Tibial nerve (tissue), 4 donors: ENCODE results near the gene MYADM. TPM values are rescaled to one million over a fixed set of nuclear protein-coding genes. Genes with fewer than 3 reads are reported as not detected.

Experiments
- DNase-seq, 2 donors: peaks; one replicate each; pipeline ENCODE4 v3.0.0-alpha.2; 2019; ENCODE audit warnings: low spot score in 2 of 2
- H3K27ac ChIP-seq, 4 donors: fragments of 200-600 bp; sonication (generic) in 3 of 4; one replicate each; pipeline ENCODE4 v1.5.1; 2017 to 2019; ENCODE audit warnings: mild to moderate bottlenecking in 1 of 4
- H3K27me3 ChIP-seq, 2 donors: fragments of 200-600 bp; sonication (generic) in 1 of 2; one replicate each; pipeline versions ENCODE4 v1.5.1 to v1.6.0; 2017 to 2019
- H3K36me3 ChIP-seq, 3 donors: fragments of 200-600 bp; sonication (generic); one replicate each; pipeline ENCODE4 v1.5.1; 2018 to 2019
- H3K4me1 ChIP-seq, 4 donors: fragments of 200-600 bp; sonication (generic) in 3 of 4; one replicate each; pipeline ENCODE4 v1.5.1; 2017 to 2019
- H3K4me3 ChIP-seq, 4 donors: fragments of 200-600 bp; sonication (generic) in 3 of 4; one replicate each; pipeline ENCODE4 v1.5.1; 2017 to 2019; ENCODE audit warnings: mild to moderate bottlenecking in 1 of 4, moderate library complexity in 1 of 4
- H3K9me3 ChIP-seq, 4 donors: fragments of 200-600 bp; sonication (generic) in 3 of 4; one replicate each; pipeline ENCODE4 v1.5.1; 2017 to 2019
- CTCF ChIP-seq, 5 experiments: fragments of 200-600 bp in 3 of 5; fragments of 450-650 bp in 2 of 5; sonication (generic) in 3 of 5; IDR thresholded peaks; one replicate each; pipeline ENCODE4 v1.5.1; 2016 to 2019; ENCODE audit warnings: antibody characterized with exemption in 5 of 5, mild to moderate bottlenecking in 3 of 5, moderate library complexity in 2 of 5
- EP300 ChIP-seq, 2 donors: sonication (generic); formaldehyde crosslinking; IDR thresholded peaks; one replicate each; pipeline ENCODE4 v1.6.1; 2017; ENCODE audit warnings: antibody characterized with exemption in 2 of 2, mild to moderate bottlenecking in 1 of 2
- POLR2A ChIP-seq, 2 donors: fragments of 450-650 bp; IDR thresholded peaks; one replicate each; pipeline ENCODE4 v1.6.1; 2017; ENCODE audit warnings: antibody characterized with exemption in 2 of 2, mild to moderate bottlenecking in 2 of 2, moderate library complexity in 2 of 2
- WGBS, 2 donors: methylation state at CpG; one replicate each; pipeline ENCODE4 v1.1.5; 2018; 5-methylcytosine and 5-hydroxymethylcytosine counted together
- total RNA-seq, 4 donors: library from RNA; depleted of rRNA; stranded (reverse); fragments of >200 nt; gene quantifications; one replicate each; pipeline ENCODE4 v1.1.0, GENCODE V29; 2016

MYADM gene
- total RNA-seq: 10 to 100 TPM; 27.3 to 37.7 (median 31.9) TPM

GRCh38 chr19:53867225-53868090 is at the start of gene MYADM:
TSS of gene MYADM (plus strand) at chr19:53867883. CDS start at chr19:53873530, 5,647 bp downstream.
- H3K27me3 ChIP-seq: no peaks in the 10 kb centered on the region
- DNase-seq: peak; percentile 100
- H3K27ac ChIP-seq: peak within 1 kb of the TSS; percentile 88 to 97 (median 96)
- TF ChIP-seq CTCF (IDR thresholded peaks at IDR 0.05): no peak
- peak; percentile 63 to 80 for TF ChIP-seq POLR2A (IDR thresholded peaks at IDR 0.05)
- TF ChIP-seq EP300 (IDR thresholded peaks at IDR 0.05): peak; percentile 92 to 94
- WGBS, 2 donors: 0 to 1% methylated on average over 20 to 25 of the region's 37 CpGs
- peaks cover 0 to 60% (median 22%) of the 10 kb centered on the region in 4 donors for H3K4me1 ChIP-seq
- H3K4me3 ChIP-seq: peak within 1 kb of the TSS; percentile 70 to 83 (median 75)
- peaks cover 0 to 2% (median 0%) of the 10 kb centered on the region in 3 donors for H3K36me3 ChIP-seq
- no peaks in the 10 kb centered on the region for H3K9me3 ChIP-seq

- DNase-seq: no peak
- Histone ChIP-seq H3K9me3 (no peaks in the 10 kb centered on the region), H3K4me1 (no peaks in the 10 kb centered on the region), H3K27me3 (no peaks in the 10 kb centered on the region), H3K27ac (no peak overlapping the region), H3K4me3 (no peak overlapping the region), H3K36me3 (no peaks in the 10 kb centered on the region)
- no peak for TF ChIP-seq CTCF (IDR thresholded peaks at IDR 0.05)
- no peak for TF ChIP-seq EP300 (IDR thresholded peaks at IDR 0.05)
- TF ChIP-seq POLR2A (IDR thresholded peaks at IDR 0.05): no peak
- WGBS, 2 donors: 85% methylated on average over 13 of the region's 13 CpGs
Observed at GRCh38 chr19:53818756-53819155, 48.9 kb upstream of the MYADM start.

- DNase-seq: no peak
- Histone ChIP-seq H3K27ac (no peak overlapping the region), H3K36me3 (no peaks in the 10 kb centered on the region), H3K27me3 (no peaks in the 10 kb centered on the region), H3K4me1 (no peaks in the 10 kb centered on the region), H3K9me3 (no peaks in the 10 kb centered on the region), H3K4me3 (no peak overlapping the region)
- WGBS, 2 donors: 65 to 69% methylated on average over 5 of the region's 5 CpGs
- TF ChIP-seq EP300 (IDR thresholded peaks at IDR 0.05) (no peak), POLR2A (IDR thresholded peaks at IDR 0.05) (no peak), CTCF (IDR thresholded peaks at IDR 0.05) (no peak)
Observed at GRCh38 chr19:53819861-53820260, 47.8 kb upstream of the MYADM start.

- Histone ChIP-seq H3K9me3 (no peaks in the 10 kb centered on the region), H3K4me3 (peak overlapping the region in 1 of 4 donors; percentile 15), H3K27me3 (no peaks in the 10 kb centered on the region), H3K4me1 (no peaks in the 10 kb centered on the region), H3K27ac (no peak overlapping the region), H3K36me3 (no peaks in the 10 kb centered on the region)
- DNase-seq: no peak
- WGBS, 2 donors: 68 to 81% methylated on average over 12 of the region's 12 CpGs
- TF ChIP-seq EP300 (IDR thresholded peaks at IDR 0.05) (no peak), POLR2A (IDR thresholded peaks at IDR 0.05) (no peak), CTCF (IDR thresholded peaks at IDR 0.05) (no peak)
Observed at GRCh38 chr19:53823380-53824120, 44.1 kb upstream of the MYADM start.
